SU-DHL-6 (cell line): ENCODE data around the gene HINT2.

Experiments used
- EZH2phosphoT487 ChIP-seq: fragments of 200-600 bp; sonication (generic), shearing (Covaris generic); conservative IDR thresholded peaks from 2 replicates; pipeline ENCODE4 v1.6.1; 2018; ENCODE audit warnings: mild to moderate bottlenecking, antibody characterized with exemption, low read length, moderate library complexity, mixed read lengths
- TF ChIP-seq, protein P1 (sequence below): fragments of 200-600 bp; sonication (generic); IDR thresholded peaks from one replicate; pipeline ENCODE4 v1.5.1; 2017; ENCODE audit warnings: antibody characterized with exemption, mild to moderate bottlenecking, low read length, moderate library complexity; ENCODE audit not compliant: insufficient read depth, poor library complexity, severe bottlenecking

DNA sequence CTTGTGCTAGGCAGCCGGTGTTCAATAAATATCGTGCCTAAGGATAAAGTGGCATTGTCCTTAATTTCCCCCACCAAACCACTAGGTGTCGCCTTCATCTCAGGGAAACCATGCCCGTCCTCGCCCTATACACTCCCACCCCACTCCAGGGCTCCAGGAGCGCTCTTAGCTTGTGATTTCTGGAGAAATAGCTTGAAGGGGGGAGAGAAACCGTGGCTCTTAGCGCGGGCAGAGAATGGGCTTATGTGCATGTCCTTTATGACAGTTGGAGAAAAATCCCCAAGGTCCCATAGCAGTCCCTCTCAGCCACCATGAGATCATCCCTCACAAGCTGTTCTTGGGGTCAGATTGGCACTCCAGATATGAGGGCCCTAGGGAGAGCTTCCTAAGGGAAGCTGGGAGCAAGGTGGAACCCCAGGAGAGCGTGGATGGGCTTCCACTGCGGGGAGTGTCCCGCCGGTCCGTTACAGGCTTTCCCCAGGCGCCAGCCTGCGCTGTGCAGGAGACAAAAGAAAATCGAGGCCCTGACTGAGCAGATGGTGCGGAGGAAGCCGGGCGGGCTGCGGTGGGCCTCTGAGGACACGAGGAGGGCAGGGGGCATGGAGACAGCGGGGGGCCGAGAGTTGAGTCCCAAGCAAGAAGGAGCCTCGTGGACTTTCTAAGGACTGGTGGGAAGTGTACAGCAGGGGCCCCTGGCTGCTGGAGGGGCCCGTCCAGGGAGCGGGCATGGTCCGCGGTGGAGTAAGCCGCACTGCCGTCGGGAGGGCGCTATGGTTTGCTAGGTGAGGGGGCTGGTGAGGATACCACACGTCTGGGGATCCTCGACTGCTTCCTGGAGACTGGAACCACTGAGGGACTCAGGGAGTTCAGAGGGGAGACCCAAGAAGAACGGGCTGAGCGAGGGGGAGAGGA, 24.2 kb downstream of the HINT2 start:
- TF ChIP-seq, protein P1, sequence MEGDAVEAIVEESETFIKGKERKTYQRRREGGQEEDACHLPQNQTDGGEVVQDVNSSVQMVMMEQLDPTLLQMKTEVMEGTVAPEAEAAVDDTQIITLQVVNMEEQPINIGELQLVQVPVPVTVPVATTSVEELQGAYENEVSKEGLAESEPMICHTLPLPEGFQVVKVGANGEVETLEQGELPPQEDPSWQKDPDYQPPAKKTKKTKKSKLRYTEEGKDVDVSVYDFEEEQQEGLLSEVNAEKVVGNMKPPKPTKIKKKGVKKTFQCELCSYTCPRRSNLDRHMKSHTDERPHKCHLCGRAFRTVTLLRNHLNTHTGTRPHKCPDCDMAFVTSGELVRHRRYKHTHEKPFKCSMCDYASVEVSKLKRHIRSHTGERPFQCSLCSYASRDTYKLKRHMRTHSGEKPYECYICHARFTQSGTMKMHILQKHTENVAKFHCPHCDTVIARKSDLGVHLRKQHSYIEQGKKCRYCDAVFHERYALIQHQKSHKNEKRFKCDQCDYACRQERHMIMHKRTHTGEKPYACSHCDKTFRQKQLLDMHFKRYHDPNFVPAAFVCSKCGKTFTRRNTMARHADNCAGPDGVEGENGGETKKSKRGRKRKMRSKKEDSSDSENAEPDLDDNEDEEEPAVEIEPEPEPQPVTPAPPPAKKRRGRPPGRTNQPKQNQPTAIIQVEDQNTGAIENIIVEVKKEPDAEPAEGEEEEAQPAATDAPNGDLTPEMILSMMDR = peak; percentile 86
- no peak for TF ChIP-seq EZH2phosphoT487
